HepG2 (cell line): ENCODE results near the gene PRKCB. TPM values are rescaled to one million over a fixed set of nuclear protein-coding genes. Genes with fewer than 3 reads are reported as not detected.

ENCODE experiments used
- ATAC-seq: fragments of 200-7000 bp; cut with Tn5 transposase; 3 replicates; pipeline ENCODE4 v1.9.1; 2020; ENCODE audit warnings: mild to moderate bottlenecking, moderate library complexity
- BruUV-seq: library from RNA; stranded (reverse); fragments of 400-500 nt; replicated peaks from 2 replicates; lab custom pipeline; 2021; lab: Mats Ljungman, UMichigan
- CTCF ChIA-PET: fragments of 300-600 bp; formaldehyde crosslinking; extraction: SDS; loops from one replicate; lab custom pipeline; 2021; ENCODE audit warnings: low total read pairs, inconsistent platforms, low intra/inter-chr PET ratio; lab: Yijun Ruan, JAX
- POLR2A ChIA-PET: fragments of 350-600 bp; sonication (Branson Sonifier 250); formaldehyde crosslinking; loops from one replicate; lab custom pipeline; 2020; ENCODE audit warnings: antibody characterized with exemption, inconsistent platforms; lab: Yijun Ruan, JAX
- DNase-seq: peaks from one replicate; pipeline ENCODE4 v3.0.0-alpha.2; 2015; ENCODE audit warnings: low spot score
- FAIRE-seq: peaks from 3 replicates; lab custom pipeline; 2011; peaks lifted over from hg19 to GRCh38; lab: Jason Lieb, UNC
- H2AFZ ChIP-seq: one replicate; pipeline ENCODE4 v1.6.1; 2011; ENCODE audit warnings: low read length, inconsistent platforms
- H3K27ac ChIP-seq: fragments of 300-600 bp; 3 replicates; pipeline ENCODE4 v1.8.0; 2011; ENCODE audit warnings: mixed run types, mild to moderate bottlenecking, mixed read lengths, low read length, inconsistent platforms; ENCODE audit not compliant: insufficient read depth; ENCODE audit errors: extremely low read length
- H3K27me3 ChIP-seq, 2 experiments: fragments of 200-600 bp in 1 of 2; 2 replicates in 1 of 2; 3 replicates in 1 of 2; pipeline versions ENCODE4 v1.6.0 to v1.8.0; 2011; ENCODE audit warnings: low read length in 2 of 2, mild to moderate bottlenecking in 2 of 2, moderate library complexity in 2 of 2, inconsistent platforms in 1 of 2; ENCODE audit not compliant: insufficient read depth in 2 of 2, control insufficient read depth in 1 of 2
- H3K36me3 ChIP-seq, 2 experiments: fragments of 200-600 bp in 1 of 2; replicated peaks in 1 of 2; 2 replicates in 1 of 2; 3 replicates in 1 of 2; pipeline versions ENCODE4 v1.5.1 to v1.8.0; 2011; ENCODE audit warnings: low read length in 2 of 2, inconsistent platforms in 1 of 2; ENCODE audit not compliant: insufficient read depth in 2 of 2, control insufficient read depth in 1 of 2
- H3K4me1 ChIP-seq: 2 replicates; pipeline ENCODE4 v1.5.1; 2012; ENCODE audit warnings: low read length, inconsistent platforms; ENCODE audit not compliant: insufficient read depth
- H3K4me2 ChIP-seq: 2 replicates; pipeline ENCODE4 v1.6.0; 2011; ENCODE audit warnings: low read depth, low read length, inconsistent platforms
- H3K4me3 ChIP-seq, 3 experiments: fragments of 200-600 bp in 1 of 3; sonication (generic), shearing (Covaris generic) in 1 of 3; replicated peaks in 1 of 3; 2 replicates each; pipeline ENCODE4 v1.5.1; 2011 to 2016; ENCODE audit warnings: low read length in 3 of 3, inconsistent platforms in 2 of 3, low read depth in 2 of 3, mild to moderate bottlenecking in 2 of 3, control low read depth in 1 of 3, mixed read lengths in 1 of 3; ENCODE audit not compliant: insufficient read depth in 1 of 3
- H3K79me2 ChIP-seq: one replicate; pipeline ENCODE4 v1.6.1; 2011; ENCODE audit warnings: low read length, inconsistent platforms; ENCODE audit not compliant: insufficient read depth
- H3K9ac ChIP-seq: 2 replicates; pipeline ENCODE4 v1.6.0; 2011; ENCODE audit warnings: mild to moderate bottlenecking, low read depth, low read length, inconsistent platforms; ENCODE audit not compliant: insufficient read depth
- H3K9me3 ChIP-seq: 2 replicates; pipeline ENCODE4 v1.5.1; 2012; ENCODE audit warnings: mild to moderate bottlenecking, low read length
- H4K20me1 ChIP-seq: 2 replicates; pipeline ENCODE4 v1.6.0; 2011; ENCODE audit warnings: inconsistent platforms, mild to moderate bottlenecking, low read length, moderate library complexity; ENCODE audit not compliant: insufficient read depth
- CENPX ChIP-seq: sonication (generic); formaldehyde crosslinking; IDR thresholded peaks from 2 replicates; pipeline ENCODE4 v1.9.0; 2021; ENCODE audit warnings: mild to moderate bottlenecking, missing genetic modification reagents, moderate library complexity
- FOXA1 ChIP-seq, 2 experiments: fragments of 450-650 bp in 1 of 2; sonication (generic) in 1 of 2; formaldehyde crosslinking in 1 of 2; IDR thresholded peaks; 2 replicates each; pipeline versions ENCODE4 v1.4.0 to v1.6.1; 2016 to 2020; ENCODE audit warnings: missing genetic modification reagents in 1 of 2
- NFYB ChIP-seq: sonication (generic); formaldehyde crosslinking; IDR thresholded peaks from 2 replicates; pipeline ENCODE4 v1.4.0; 2020; ENCODE audit warnings: missing genetic modification reagents
- SKIL ChIP-seq: sonication (generic); formaldehyde crosslinking; IDR thresholded peaks from 2 replicates; pipeline ENCODE4 v1.8.0; 2022; ENCODE audit warnings: missing genetic modification reagents, mild to moderate bottlenecking, moderate library complexity, borderline replicate concordance
- ZNF468 ChIP-seq: sonication (generic); formaldehyde crosslinking; IDR thresholded peaks from 2 replicates; pipeline ENCODE4 v1.8.0; 2022; ENCODE audit warnings: mild to moderate bottlenecking, moderate library complexity, missing genetic modification reagents
- ZNF570 ChIP-seq: sonication (generic); formaldehyde crosslinking; IDR thresholded peaks from 2 replicates; pipeline ENCODE4 v1.4.0; 2020; ENCODE audit warnings: mild to moderate bottlenecking, missing genetic modification reagents, borderline replicate concordance
- ZNF713 ChIP-seq: sonication (generic); formaldehyde crosslinking; IDR thresholded peaks from 2 replicates; pipeline ENCODE4 v1.4.0; 2020; ENCODE audit warnings: mild to moderate bottlenecking, missing genetic modification reagents
- ZNF775 ChIP-seq: sonication (generic); formaldehyde crosslinking; IDR thresholded peaks from 2 replicates; pipeline ENCODE4 v1.4.0; 2020; ENCODE audit warnings: missing genetic modification reagents, mild to moderate bottlenecking, moderate library complexity, borderline replicate concordance
- WGBS: methylation state at CpG from one replicate; pipeline ENCODE4 v1.1.6; 2017; ENCODE audit warnings: low lambda C conversion rate; 5-methylcytosine and 5-hydroxymethylcytosine counted together
- in situ Hi-C: cut with HindIII; loops from 2 replicates; pipeline ENCODE4 v1.10.0; 2017; ENCODE audit warnings: low pct_unique_long_range_greater_than_20kb; ENCODE audit not compliant: extremely low pct_ligation_motif_present
- intact Hi-C: fragments of 100-400 bp; cut with micrococcal nuclease; formaldehyde crosslinking; loops from one replicate; pipeline ENCODE4 v1.10.0; 2022; ENCODE audit not compliant: unreplicated experiment
- polyA plus RNA-seq, 8 experiments: library from polyadenylated mRNA; depleted of rRNA in 3 of 8; stranded (reverse) in 7 of 8; unstranded in 1 of 8; fragments of >200 nt; fragmentation: Illumina TruSeq in 4 of 8; extraction: Trizol in 4 of 8; gene quantifications; 2 replicates each; pipeline versions ENCODE4 v1.2.1 to v1.2.3, GENCODE V29; 2011 to 2016; ENCODE audit warnings: low read depth in 4 of 8, missing spikeins in 1 of 8, mixed read lengths in 1 of 8; ENCODE audit not compliant: insufficient read depth in 1 of 8
- total RNA-seq, 5 experiments: library from RNA; depleted of rRNA; stranded (reverse); fragments of >200 nt; fragmentation: Illumina TruSeq; extraction: Trizol; gene quantifications; 2 replicates each; pipeline ENCODE4 v1.2.3, GENCODE V29; 2016; ENCODE audit warnings: low read depth in 1 of 5
- TF ChIP-seq, protein P1 (sequence below): IDR thresholded peaks from 2 replicates; pipeline ENCODE4 v1.6.1; 2016
- TF ChIP-seq, protein P2 (sequence below): sonication (generic); formaldehyde crosslinking; IDR thresholded peaks from 2 replicates; pipeline ENCODE4 v1.8.0; 2022; ENCODE audit warnings: missing genetic modification reagents, low read depth, mild to moderate bottlenecking, borderline replicate concordance
- TF ChIP-seq, protein P3 (sequence below): sonication (generic); formaldehyde crosslinking; IDR thresholded peaks from one replicate; pipeline ENCODE4 v1.5.1; 2020; ENCODE audit warnings: mild to moderate bottlenecking, missing genetic modification reagents; ENCODE audit errors: not compliant biosample characterization

PRKCB gene
- total and polyA plus RNA-seq, 2 of the 13 experiments (the other 11 are each of a cell fraction or from before 2014, with no cell fraction given): 0.01 TPM; not detected in 1

DNA sequence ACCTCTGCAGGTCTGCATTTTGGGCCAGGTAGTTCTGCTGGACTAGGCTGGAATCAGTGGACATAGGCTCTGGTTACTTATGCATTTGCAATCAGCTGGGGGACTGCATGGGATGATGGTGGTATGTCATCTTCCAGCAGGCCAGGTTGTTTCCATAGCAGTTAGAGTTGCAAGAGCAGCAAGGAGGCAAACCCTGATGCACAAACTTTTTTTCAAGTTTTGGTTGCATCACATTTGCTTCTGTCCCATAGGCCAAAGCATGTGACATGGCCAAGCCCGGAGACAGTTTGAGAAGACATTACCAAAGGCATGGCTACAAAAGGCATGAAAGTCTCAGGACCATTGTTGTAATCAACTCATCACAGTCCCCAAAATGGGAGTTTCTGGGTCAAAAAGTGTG is 58.2 kb downstream of the PRKCB start:
- intact Hi-C loops (no loop called here), in situ Hi-C loops (no loop called here)
- Histone ChIP-seq H3K4me3 (no peak overlapping the region), H3K4me1 (no peaks in the 10 kb centered on the region), H3K79me2 (no peaks in the 10 kb centered on the region), H3K36me3 (no peaks in the 10 kb centered on the region), H3K9ac (no peak overlapping the region), H3K9me3 (no peaks in the 10 kb centered on the region), H3K27me3 (no peaks in the 10 kb centered on the region; a peak in 1 of 5 replicates), H2AFZ (no peak overlapping the region), H3K27ac (no peak overlapping the region), H3K4me2 (no peak overlapping the region), H4K20me1 (no peaks in the 10 kb centered on the region)
- DNase-seq (no peak), ATAC-seq (no peak), FAIRE-seq (no peak)
- ChIA-PET CTCF (no interaction called here), POLR2A (no interaction called here)
- no TSS peak for BruUV-seq
- WGBS: 0% methylated on average over 1 of the region's 1 CpG
- TF ChIP-seq ZNF713 (CRISPR knock-in tag) (no peak), NFYB (no peak), ZNF775 (CRISPR knock-in tag) (no peak), CENPX (CRISPR knock-in tag) (no peak), ZNF468 (CRISPR knock-in tag) (no peak), SKIL (no peak), FOXA1 (IDR thresholded peaks at IDR 0.05) (no peak), FOXA1 (CRISPR knock-in tag; IDR thresholded peaks at IDR 0.05) (no peak), ZNF570 (CRISPR knock-in tag) (no peak)
- TF ChIP-seq, protein P1, sequence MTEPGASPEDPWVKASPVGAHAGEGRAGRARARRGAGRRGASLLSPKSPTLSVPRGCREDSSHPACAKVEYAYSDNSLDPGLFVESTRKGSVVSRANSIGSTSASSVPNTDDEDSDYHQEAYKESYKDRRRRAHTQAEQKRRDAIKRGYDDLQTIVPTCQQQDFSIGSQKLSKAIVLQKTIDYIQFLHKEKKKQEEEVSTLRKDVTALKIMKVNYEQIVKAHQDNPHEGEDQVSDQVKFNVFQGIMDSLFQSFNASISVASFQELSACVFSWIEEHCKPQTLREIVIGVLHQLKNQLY (CRISPR knock-in tag): no peak
- TF ChIP-seq, protein P2, sequence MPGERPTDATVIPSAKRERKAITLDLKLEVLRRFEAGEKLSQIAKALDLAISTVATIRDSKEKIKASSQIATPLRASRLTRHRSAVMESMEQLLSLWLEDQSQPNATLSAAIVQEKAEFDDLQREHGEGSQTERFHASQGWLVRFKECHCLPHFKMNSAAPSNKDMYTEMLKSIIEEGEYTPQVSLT (CRISPR knock-in tag): no peak
- TF ChIP-seq, protein P3, sequence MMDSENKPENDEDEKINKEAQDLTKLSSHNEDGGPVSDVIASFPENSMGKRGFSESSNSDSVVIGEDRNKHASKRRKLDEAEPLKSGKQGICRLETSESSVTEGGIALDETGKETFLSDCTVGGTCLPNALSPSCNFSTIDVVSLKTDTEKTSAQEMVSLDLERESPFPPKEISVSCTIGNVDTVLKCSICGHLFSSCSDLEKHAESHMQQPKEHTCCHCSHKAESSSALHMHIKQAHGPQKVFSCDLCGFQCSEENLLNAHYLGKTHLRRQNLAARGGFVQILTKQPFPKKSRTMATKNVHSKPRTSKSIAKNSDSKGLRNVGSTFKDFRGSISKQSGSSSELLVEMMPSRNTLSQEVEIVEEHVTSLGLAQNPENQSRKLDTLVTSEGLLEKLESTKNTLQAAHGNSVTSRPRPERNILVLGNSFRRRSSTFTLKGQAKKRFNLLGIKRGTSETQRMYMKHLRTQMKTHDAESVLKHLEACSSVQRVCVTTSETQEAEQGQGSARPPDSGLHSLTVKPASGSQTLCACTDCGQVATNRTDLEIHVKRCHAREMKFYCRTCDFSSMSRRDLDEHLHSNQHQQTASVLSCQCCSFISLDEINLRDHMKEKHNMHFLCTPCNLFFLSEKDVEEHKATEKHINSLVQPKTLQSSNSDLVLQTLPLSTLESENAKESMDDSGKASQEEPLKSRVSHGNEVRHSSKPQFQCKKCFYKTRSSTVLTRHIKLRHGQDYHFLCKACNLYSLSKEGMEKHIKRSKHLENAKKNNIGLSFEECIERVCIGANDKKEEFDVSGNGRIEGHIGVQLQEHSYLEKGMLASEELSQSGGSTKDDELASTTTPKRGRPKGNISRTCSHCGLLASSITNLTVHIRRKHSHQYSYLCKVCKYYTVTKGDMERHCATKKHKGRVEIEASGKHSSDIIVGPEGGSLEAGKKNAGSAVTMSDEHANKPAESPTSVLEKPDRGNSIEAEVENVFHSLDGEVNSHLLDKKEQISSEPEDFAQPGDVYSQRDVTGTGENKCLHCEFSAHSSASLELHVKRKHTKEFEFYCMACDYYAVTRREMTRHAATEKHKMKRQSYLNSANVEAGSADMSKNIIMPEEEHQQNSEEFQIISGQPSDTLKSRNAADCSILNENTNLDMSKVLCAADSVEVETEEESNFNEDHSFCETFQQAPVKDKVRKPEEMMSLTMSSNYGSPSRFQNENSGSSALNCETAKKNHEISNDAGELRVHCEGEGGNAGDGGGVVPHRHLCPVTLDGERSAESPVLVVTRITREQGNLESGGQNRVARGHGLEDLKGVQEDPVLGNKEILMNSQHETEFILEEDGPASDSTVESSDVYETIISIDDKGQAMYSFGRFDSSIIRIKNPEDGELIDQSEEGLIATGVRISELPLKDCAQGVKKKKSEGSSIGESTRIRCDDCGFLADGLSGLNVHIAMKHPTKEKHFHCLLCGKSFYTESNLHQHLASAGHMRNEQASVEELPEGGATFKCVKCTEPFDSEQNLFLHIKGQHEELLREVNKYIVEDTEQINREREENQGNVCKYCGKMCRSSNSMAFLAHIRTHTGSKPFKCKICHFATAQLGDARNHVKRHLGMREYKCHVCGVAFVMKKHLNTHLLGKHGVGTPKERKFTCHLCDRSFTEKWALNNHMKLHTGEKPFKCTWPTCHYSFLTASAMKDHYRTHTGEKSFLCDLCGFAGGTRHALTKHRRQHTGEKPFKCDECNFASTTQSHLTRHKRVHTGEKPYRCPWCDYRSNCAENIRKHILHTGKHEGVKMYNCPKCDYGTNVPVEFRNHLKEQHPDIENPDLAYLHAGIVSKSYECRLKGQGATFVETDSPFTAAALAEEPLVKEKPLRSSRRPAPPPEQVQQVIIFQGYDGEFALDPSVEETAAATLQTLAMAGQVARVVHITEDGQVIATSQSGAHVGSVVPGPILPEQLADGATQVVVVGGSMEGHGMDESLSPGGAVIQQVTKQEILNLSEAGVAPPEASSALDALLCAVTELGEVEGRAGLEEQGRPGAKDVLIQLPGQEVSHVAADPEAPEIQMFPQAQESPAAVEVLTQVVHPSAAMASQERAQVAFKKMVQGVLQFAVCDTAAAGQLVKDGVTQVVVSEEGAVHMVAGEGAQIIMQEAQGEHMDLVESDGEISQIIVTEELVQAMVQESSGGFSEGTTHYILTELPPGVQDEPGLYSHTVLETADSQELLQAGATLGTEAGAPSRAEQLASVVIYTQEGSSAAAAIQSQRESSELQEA (CRISPR knock-in tag): no peak
